ENCODE data around the gene GOLGA6L2.
"Not testable (repeated sequence)": the region's sequence is repeated elsewhere in the genome, so short reads cannot be mapped to it uniquely, and the experiment has no call there.

GOLGA6L2 gene

GRCh38 chr15:23424111-23424904 lies 22.7 kb downstream of the GOLGA6L2 start:
- no peak for DNase-seq

DNA sequence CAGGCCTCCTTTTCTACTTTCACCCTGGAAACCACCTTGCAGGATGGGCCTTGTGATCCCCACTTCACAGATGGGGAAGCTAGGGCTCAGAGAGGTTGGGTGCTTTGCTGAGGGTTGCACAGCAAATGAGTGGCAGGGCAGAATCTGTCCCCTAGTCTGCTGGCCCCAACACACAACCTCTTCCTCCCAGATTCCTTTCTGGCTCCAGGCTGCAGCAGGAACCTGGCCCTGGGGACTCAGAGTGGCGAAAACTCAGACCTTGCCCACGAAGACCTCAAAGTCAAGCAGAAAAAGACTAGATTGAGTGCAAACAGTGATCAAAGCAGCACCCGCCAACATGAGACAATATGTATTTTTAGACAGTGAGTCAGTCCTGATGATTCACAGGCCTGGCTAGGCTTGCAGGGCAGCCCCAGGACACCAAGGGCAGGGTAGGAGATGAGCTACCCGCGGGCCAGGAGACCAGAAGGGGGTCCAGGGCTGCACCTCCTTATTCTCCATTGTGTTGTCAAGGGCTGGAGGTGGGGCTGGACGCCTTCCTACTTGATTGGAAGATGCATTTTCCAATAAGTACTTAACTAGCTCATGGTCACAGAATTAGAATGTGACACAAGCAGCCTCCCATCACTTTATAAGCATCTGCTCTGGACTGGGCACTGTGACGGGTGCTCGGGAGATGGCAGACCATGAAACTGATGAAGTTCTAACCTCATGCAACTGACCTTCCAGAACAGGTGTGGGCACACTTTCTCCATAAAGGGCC lies 23.9 kb downstream of the GOLGA6L2 start:
- DNase-seq: no peak

DNA sequence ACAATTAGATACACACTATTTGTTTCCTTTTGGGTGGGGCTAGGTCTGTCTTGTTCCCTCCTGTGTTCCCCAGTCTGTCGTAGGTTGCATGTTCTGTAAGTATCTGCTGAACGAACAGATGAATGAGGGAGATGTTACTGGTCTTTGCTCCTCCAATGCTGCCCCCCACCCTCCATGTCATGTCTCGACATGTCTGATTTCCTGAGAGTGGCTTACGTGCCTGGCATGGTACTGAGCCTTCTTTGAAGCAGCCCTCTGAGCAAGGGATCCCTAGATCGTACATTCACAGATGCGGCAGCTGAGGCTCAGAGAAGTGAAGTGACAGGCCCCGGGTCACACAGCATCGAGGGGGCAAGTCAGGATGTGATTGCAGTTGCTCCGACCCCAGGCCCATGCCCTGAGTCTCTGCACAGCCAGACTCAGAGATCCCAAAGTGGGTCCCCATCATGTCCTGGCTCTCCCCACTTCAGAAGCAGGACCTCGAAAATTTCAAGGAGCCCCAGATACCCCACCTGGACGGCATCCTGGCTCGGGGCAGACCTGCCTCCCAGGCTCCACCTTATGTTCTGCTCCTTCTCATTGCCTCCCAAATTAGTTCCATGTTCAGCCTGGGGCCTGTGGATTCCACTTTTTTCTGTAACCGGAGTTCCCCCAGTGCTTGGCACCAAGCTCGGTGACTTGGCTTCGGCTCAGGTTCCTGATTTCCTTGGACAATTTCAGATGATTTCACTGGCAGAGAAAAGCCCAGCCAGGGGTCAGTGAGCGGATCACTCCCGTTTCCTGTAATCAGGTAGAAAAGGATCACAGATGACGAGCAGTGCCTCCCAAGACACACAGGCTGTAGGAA lies 24.7 kb downstream of the GOLGA6L2 start:
- no peak for DNase-seq

- DNase-seq: no peak
These were observed 26.1 kb downstream of the GOLGA6L2 start for GRCh38 chr15:23420806-23421575.

- no peak for DNase-seq
These were observed 30.4 kb downstream of the GOLGA6L2 start for GRCh38 chr15:23416349-23417276.

DNA sequence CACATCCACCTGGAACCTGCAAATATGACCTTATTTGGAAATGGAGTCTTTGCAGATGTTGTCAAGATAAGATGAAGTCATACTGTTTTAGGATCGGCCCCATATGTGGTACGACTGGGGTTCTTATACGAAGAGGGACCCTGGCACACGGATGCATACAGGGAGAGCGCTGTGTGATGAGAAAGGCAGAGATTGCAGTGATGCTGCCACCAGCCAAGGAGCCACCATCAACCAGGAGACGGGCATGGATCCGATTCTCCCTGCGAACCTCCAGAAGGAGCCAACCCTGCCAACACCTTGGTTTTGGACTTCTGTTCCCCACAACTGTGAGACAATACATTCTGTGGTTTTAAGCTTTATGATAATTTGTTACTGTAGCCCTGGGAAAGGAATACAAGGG lies 31.2 kb downstream of the GOLGA6L2 start:
- DNase-seq: not testable (repeated sequence)

- DNase-seq: no peak
These were observed 31.6 kb downstream of the GOLGA6L2 start for GRCh38 chr15:23415321-23415865.

GRCh38 chr15:23412881-23413600 lies 34.0 kb downstream of the GOLGA6L2 start:
- DNase-seq: not testable (repeated sequence)

DNA sequence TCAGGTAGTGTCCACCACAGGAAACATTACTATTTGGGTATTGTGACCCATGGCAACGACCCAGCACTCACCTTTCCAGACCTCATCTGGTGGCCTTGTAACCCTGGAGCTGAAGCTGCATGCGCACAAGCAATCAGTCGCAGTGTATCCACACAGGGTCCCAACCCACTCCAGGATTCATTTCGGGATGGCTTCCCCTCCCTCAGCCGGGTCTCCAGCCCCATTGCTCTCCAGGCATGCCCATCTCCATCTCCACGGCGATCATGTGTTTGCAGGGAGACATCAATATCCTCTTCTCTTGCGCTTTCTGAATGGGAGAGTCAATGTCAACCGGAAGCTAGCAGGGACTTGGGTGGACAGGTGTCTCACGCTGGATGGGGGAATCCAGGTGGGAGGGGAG lies 35.2 kb downstream of the GOLGA6L2 start:
- no peak for DNase-seq

- DNase-seq: no peak
These were observed 43.5 kb downstream of the GOLGA6L2 start for GRCh38 chr15:23403550-23403949.

DNA sequence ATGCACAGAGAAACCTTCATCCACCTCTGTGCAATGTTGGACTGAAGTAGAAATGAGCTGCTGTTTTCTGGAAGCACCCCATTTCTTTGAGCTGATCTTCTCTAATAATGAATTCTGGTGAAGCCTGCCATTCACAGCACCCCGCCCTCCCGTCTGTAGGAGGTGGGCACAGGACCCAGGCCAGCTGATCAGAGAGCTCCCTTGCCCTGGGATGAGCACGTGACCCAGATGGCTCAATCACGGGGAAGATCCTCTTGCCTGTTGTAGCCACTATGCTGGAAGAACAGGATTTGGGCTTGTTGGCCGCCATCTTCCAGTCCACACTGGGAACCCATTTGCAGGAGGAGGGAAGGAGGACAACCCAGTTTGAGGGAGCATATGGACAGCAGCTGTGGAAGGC lies 44.5 kb downstream of the GOLGA6L2 start:
- no peak for DNase-seq

GRCh38 chr15:23402140-23402539 lies 44.9 kb downstream of the GOLGA6L2 start:
- no peak for DNase-seq

DNA sequence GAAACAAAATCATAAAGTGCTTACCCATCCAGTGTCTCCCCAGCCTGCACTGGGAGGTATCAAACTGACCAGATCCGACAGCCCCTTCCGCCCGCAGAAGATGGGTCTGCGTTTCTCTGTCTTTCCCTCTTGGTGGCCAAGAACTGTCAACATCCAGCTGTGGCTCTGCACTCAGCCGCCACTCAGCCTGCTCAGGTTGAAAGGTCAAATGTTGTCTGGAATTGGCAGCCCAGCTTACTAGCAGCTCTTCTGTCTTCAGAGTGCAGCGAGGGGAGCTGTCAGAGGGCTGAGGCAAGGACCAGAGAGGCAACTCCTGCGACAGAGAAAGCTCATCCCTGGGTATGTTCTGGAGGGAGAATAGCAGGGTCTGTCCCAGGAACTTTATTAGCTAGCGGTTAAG lies 45.4 kb downstream of the GOLGA6L2 start:
- DNase-seq: no peak

DNA sequence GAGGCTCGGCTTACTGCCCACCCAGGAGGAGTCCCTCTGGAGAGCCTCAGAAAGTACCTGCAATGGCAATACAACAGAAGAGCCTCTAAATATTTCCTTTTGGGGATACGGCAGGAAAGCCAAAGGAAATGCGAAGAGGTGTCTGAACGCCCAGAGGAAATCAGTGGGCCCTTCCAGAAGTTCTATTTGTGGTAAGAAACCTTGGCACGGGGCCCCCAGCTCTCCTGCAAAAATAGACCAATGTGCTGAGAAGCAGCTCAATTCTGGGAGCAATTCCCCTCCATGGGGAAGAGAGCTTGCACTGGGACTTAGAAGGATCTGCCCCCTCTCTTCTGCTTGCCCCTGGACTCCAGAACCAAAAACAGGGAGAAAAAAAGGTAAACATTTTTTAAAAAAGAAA lies 47.8 kb downstream of the GOLGA6L2 start:
- not testable (repeated sequence) for DNase-seq

DNA sequence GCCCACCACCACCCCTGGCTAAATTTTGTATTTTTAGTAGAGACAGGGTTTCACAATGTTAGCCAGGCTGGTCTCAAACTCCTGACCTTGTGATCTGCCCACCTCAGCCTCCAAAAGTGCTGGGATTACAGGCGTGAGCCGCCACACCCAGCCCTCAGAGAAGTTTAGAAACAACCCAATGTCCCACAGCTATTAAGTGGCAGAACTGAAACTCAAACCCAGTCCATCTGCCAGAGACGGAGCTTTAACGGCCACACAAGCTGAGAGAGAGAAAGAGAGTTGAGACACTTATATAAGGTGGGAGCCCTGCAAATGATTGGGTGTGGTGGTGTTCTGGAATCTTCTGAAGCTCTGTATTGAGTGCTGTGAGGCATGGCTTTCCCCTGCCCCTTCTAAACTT lies 48.7 kb downstream of the GOLGA6L2 start:
- DNase-seq: not testable (repeated sequence)

DNA sequence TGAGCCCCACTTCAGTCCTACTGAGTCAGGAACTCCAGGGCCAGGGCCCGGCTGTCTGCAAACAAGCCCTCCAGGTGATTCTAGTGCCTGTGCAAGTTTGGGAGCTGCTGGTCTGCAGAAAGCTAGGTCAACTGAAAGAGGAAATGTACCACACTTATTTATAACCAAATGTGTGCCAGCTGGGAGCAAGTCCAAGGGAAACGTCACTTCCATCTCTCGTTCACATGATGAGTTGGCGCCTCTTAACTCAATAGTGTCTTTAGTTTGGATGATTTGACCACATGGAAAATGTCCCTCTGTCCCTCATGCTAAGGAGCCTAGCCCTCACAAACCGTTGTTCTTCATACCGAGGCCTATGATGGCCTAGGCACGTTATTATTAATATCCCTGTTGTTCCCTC lies 49.3 kb downstream of the GOLGA6L2 start:
- no peak for DNase-seq

- no peak for DNase-seq
These were observed 51.2 kb downstream of the GOLGA6L2 start for GRCh38 chr15:23395832-23396231.

DNA sequence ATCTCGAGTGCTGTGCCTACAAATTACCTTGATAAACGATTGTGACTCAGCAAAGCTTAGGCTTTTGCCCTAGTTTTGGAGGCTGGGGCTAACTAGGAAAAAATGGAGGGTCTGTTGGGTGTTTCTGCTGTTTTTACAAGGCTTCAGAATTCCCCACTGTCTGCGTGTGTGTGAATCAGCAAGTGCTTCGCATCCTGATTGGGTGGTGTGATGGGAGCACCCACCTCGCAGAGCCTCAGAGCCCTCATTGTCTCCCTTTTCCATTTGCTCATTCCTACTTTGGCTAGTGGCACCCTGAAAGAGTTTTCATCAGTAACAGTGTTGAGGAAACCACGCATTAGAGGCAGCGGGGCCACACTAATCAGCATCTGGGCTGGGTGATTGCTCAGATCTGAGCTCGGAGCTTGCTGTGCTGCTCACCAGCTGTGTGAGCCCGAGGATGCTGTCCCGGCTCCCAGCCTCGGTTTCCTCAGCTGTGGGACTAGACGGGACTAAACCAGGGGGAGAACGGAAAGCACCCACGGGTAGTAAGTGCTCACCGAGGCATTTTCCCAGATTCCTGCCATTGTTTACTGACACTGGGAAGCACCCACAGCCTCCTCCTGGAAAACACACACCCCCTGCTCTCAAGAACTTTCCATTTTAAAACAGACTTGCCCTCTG lies 51.9 kb downstream of the GOLGA6L2 start:
- no peak for DNase-seq

Measured in activated CD4-positive, alpha-beta T cell treated with anti-CD3 and anti-CD28 coated beads, Interleukin-2, amount 50 U/mL, for 4 hours (primary cell).